Measurements from ENCODE around the gene ZEB1.

The ZEB1 gene

DNA sequence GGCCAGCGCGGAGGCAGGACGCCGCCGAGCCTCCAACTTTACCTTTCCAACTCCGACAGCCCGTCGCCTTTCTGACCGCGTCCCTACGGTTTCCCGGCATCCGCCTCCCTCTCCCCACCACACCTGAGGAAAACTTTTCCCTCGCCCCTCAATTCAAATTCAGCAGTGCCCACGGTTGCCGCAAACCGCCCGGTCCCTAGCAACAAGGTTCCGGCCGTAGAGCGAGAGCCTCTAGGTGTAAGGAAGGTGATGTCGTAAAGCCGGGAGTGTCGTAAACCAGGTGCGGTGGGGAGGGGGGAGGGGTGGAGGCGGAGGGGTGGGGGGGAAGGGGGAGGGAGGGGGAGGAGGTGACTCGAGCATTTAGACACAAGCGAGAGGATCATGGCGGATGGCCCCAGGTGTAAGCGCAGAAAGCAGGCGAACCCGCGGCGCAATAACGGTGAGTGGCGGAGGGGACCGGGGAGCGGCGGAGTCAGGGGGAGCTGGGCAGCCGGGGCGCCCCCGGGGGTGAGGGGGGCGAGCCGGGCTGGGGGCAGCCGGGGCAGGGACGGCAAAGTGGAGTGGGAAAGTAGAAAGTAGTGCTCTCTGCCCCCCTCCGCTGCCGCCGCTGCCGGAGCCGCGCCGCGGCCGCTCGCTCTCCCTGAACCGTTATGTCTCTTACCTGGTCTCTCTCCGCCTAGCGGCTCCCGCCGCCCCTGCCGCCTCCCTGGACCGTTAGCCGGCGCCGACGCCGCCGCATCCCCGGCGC lies at the start of gene ZEB1:
ZEB1 (plus strand) TSS at position 363 of the 748 bp plus-strand sequence; CDS start at position 382, 19 bp downstream.
- peak; percentile 74 for DNase-seq (ENCODE audit: low spot score)

DNA sequence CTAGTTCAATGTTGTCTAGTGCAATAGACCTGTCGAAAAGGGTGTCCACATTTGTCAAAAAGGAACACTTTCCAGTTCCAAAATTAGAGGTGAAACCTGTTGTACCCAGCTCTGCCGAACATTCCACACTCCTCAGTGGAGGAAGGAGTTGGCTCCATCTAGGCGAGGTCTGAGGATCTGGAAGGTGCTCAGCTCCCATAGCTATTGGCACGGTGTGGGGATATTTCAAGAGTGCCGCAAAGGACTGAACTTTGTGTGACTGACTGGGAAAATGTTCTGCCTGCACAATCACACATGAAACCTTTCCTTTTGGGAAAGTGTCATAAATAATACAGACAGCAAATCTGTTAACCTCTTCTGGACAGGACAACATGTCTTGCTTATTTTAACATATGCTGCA lies 48.1 kb upstream of the ZEB1 start:
- no peak for DNase-seq (ENCODE audit: low spot score)

DNA sequence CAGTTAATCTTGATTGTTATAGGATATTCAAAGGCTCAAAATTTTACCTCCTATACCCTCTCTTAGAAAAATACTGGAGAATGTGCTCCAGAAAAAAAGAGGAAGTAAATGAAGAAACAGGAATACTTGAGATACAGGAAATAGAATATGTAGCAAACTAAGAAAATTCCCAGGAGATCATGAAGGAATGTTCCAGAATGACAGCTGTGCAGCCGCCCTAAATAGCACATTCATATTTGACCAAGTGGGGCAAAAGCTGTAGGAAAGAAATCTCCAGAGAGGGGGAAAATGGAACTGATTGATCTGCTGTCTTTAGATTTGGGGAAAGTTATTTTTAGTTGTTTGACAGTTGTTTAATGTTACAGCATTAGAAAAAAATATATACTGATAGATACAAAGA lies 46.2 kb upstream of the ZEB1 start:
- no peak for DNase-seq (ENCODE audit: low spot score)

DNA sequence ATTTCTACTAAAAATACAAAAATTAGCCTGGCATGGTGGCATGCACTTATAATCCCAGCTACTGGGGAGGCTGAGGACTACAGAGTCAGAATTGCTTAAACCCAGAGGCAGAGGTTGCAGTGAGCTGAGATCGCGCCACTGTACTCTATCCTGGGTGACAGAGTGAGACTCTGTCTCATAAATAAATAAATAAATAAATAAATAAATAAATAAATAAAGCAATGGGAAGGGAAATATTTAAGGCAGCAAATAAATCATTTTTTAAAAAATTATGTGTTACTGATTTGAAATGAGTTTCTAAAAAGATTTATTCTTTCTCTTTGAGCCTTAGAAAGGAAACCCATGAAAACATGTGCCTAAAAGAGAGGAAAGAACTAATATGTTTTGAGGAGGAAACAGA lies 45.2 kb upstream of the ZEB1 start:
- DNase-seq (ENCODE audit: low spot score) = no peak

DNA sequence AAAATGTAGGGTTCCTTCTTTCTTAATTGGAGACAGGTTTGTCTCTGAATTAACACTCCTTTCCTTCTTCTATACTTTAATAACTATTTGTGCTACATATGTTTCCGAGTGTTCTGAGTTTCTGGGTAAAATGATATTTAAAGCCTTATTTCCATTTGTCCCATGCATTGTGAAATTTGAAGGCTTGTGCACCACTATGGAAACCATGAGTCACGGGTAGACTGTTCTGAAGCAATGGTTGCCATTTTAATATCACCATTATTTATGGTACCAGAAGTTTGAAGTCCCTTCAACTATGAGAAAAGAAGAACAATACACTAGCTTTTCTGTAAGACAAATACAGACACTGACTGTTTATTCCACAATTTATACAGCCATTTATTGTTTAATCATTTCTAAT lies 44.7 kb upstream of the ZEB1 start:
- DNase-seq (ENCODE audit: low spot score) = no peak

DNA sequence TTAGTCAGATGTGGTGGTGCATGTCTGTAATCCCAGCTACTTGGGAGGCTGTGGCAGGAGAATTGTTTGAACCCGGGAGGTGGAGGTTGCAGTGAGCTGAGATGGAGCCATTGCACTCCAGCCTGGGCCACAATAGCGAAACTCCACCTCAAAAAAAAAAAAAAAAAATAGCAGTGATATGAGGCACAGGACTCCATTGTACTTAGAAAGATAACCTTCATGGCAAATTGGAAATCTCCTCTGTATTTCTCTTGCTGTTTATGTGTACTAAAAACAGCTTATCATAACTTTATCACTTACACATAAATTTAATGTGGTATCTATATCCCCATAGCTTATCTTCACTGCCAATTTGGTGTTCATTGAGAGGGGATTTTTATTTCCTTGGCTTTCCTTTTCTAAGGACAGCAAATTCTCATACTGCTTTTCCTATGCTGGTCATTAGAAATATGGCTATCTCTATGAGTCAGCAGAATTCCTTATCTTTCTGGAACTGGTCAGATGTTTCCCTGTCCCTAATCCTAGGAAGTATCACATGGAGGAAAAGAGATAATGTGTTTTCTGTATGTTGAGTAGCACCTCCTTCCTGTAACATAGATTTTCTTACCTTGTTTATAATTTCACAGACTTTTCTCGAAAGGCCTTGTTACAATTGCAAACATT lies 40.6 kb upstream of the ZEB1 start:
- no peak for DNase-seq (ENCODE audit: low spot score)

DNA sequence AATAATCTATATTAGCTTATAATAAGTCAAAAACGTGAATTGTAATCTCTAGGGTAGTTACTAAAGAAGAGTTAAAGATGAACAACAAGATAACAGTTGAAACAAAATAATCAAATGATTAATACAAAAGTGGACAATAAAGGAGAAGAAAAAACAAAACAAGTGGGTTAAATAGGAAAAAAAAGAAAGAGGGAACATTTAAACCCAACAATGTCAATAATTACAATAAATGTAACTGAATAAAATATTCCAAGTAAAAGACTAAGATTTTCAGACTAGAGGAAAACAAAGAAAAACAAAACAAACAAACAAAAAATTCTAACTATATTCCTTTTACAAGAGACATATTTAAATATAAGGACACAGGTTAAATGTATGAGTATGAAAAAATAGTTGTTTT lies 38.0 kb upstream of the ZEB1 start:
- DNase-seq (ENCODE audit: low spot score) = no peak

DNA sequence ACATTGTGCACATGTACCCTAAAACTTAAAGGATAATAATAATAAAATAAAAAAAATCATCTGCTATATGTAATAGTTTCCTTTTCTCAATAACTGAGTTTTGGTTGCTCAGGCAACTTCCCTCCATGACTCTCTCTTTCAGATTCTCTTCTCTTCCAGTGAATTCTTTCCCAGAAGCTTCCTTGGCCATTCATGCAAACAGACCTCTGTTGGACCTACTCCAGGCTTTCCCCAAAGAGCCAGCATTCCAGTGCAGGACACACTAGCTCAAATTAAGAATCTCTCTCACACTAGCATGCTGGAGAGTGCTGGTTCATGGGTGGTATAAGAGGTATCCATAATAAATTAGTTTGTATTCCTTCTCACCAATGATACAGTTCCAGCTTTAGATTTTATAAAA lies 31.0 kb upstream of the ZEB1 start:
- DNase-seq (ENCODE audit: low spot score) = no peak

DNA sequence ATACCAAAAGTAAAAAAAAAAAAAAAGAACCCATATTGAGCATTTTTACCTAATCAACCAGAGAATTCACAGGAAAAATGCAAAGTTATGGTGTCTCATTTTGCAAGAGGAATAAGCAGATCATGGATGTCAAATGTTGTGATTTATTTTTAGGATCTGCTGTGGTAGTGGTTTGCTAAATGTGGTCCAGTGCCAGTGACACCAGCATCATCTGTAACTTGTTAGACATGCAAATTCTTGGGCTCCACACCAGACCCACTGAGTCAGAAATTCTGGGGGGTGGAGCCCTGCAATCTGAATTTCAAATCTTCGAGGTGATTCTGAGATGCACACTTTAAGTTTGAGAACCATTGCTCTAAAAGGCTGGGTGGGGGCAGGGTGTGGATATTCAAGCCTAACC lies 30.1 kb upstream of the ZEB1 start:
- no peak for DNase-seq (ENCODE audit: low spot score)

DNA sequence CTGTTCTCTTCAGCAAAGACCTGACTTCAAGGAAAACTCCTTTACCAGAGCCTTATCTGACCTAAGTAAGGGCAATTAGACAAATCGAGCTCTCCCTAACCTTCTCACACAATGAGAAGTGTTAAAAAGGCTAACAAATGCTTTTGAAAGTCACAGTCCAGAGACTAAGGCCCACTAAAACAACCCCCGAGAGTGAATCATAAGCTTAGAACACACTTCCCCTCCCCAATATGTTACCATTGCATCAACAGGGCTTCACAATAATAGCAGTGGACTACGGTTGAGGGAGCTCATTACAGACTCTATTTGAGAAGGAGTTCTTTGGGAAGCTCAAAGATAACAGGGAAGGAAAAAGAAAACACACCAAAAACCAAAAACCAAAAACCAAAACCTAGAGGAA lies 28.6 kb upstream of the ZEB1 start:
- DNase-seq (ENCODE audit: low spot score) = no peak

DNA sequence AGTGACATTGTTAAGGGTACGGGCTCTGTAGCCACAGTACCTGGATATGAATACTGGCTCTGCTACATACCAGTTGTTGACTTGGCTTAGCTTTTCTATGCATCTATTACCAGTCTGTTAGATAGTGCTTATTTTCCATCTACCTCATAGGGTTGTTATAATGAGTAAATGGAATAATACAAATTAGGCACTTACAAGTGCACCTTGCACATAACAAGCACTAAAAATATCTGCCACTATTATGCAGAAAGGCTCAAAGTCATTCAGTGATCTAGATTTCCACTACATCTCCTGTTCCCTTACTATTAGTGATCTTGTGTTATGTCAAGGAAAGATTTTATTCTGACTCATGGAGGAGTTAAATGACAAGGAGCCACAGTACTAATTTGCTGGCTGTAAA lies 27.9 kb upstream of the ZEB1 start:
- no peak for DNase-seq (ENCODE audit: low spot score)

DNA sequence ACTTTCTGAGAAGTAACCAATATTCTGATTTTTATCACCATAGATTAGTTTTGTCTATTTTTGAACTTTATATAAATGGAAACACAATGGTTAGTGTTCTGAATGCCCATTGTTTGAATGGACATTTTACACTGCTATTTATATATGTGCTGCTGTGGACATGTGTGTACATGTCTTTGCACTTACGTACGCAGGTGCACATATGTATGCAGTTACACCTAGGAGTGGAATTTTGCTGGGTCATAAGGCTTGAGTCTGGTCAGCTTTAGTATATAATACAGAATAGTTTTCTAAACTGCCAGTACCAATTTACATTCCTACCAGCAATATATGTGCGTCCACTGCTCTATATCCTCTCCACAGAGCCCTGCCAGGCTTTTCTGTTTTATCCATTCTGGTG lies 24.5 kb upstream of the ZEB1 start:
- no peak for DNase-seq (ENCODE audit: low spot score)

DNA sequence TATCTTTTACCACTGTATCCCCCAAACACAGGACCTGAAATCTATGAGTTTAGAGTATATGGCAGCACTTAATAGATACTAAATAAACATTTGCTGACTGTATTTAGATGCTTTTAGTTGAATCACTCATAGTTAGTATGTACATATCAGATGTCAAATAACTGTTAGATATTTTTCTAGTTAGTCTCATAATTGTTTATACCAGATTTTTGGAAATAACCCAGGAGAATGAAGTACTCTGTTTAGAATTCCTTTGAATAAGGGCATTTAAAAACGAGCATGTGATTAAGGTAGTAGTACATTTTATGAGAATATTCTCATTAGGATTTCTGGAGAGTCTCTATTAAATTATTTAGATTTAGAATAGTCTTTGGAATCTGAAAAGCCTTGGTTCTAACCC lies 22.3 kb upstream of the ZEB1 start:
- DNase-seq (ENCODE audit: low spot score) = no peak

DNA sequence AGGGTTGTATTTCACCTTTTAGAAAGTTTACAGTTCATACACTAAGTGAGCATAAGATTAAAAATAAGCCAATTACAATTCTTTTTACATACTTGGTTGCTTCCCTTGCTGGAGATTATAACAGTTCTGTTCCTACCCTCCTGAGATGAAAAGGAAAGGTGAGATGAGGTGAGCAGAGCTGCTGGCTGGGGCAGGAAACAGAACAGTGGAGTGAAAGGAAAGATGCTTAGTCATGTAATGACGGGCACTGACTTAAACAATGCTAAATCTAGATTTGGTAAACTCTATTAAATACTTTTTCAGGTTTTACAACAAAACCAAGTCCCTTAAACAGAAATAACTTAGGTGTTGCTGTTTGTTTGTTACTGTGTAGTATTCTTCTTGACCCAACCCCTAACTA lies 19.9 kb upstream of the ZEB1 start:
- DNase-seq (ENCODE audit: low spot score) = no peak

DNA sequence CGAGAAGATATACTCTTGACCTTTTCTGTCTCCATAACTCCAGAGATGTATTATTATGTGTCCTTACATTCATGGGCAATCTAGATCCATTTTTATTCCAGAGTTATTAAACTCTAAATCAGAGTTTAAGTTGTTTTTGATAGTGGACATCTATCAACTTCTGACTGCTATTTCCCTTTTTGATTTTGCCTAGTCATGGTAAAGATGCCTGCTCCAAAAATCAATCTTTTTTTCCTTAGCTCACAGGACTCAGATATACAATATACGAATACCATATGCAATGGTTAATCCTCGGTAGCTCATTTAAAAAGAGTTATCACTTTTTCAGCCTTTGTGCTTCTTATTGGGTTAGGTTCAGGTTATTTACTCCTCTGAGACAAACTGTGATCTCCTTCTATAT lies 15.8 kb upstream of the ZEB1 start:
- DNase-seq (ENCODE audit: low spot score) = no peak

DNA sequence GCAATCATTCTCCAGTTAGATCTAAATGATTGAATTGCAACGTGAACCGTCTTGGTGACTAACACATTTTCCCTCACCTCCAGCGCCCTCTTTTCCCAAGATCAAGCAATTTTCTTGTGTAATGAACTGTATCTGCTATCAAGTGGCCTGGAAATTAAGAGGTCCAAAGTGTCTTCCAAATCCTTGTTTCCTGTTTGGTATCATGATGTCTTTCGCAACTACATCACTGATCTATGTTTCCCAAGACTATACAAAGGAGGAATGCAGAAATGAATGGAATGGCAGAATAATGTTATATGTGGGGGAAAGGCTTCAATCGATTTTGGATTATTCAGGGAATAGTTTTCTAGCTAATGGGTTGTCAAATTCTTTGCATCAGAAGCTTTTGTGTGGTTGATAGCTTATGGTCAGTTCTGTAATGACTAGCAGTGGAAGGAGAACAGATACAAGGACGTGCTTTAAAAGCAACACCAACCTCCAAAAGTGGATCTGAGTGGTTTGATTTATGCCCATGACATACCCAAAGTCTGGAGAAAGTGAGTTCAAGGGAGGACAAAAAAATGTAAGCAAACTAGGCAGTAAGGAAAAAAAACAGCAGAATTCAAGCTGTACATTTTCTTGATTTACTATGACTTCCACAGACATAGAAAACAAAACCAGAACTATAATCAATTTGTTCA lies 14.6 kb upstream of the ZEB1 start:
- DNase-seq (ENCODE audit: low spot score) = no peak

DNA sequence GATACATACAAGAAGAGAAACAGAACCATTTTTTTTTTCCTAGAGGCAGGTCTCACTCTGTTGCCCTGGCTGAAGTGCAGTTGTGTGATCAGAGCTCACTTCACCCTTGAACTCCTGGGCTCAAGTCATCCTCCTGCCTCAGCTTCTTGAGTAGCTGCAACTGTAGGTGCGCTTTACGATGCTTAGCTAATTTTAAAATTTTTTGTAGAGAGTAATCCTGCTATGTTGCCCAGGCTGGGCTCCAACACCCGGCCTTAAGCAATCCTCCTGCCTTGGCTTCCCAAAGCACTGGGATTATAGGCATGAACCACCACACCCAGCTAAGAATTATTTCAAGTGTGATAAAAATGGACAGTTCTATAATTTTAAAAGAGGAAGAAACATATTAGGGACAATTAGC lies 5.6 kb upstream of the ZEB1 start:
- no peak for DNase-seq (ENCODE audit: low spot score)

DNA sequence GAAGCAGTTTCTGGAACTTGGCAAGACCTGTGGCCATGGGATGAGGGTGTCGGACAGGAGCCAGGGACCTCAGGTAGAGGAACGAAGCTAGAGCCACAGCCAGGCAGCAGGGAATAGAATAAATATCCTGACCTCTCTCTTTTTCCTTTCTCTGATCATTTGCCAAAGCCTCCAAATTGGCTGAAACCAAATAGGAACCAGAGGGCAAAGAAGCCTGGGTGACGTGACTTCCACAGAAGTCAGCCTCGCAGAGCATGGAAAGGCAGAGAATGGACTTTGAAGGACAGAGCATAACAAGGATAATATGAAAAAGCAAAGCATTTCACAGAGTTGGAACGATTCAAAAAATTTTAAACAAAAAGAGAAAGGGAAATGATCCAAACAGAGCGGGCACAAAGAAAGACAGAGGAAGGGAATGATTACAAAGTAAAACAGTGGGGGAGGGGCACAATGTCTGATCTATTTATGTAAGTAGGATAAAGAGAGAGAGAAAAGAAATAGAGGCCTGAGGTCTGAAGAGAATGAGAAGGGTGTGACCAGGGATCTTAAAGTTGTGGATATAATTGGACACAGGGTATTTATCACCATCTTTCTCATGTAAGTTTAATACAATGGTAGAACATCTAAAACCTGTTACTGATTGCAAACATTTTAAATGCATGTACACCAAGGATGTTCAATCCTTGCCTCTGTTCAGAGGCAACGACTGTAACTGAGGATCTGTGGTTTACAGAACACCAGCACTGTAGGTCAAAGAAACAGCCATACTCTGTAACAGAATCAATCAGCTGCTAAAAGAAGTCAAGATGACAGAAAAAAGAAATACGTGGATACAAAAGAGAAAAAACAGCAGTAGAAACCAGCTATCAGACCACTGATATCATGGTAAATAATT lies 4.5 kb upstream of the ZEB1 start:
- no peak for DNase-seq (ENCODE audit: low spot score)

DNA sequence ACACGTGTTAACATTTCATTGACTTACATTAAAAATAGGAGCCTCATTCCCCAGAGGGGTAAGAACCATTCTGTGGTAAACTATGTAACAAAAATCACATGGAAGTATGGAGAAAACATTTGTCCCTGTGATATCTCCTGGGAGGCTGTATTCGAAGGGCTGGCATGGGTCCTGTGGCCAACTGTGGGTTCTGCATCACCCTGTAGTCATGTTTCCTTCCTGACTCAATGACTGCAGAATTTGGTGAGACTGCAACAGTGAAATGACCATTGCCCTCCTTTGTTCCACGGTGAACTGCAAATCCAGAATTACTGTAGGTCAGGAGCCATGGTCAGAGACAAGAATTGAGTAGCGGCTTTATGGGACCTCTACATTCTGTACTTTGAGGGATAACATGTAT lies 3.6 kb upstream of the ZEB1 start:
- DNase-seq (ENCODE audit: low spot score) = no peak

DNA sequence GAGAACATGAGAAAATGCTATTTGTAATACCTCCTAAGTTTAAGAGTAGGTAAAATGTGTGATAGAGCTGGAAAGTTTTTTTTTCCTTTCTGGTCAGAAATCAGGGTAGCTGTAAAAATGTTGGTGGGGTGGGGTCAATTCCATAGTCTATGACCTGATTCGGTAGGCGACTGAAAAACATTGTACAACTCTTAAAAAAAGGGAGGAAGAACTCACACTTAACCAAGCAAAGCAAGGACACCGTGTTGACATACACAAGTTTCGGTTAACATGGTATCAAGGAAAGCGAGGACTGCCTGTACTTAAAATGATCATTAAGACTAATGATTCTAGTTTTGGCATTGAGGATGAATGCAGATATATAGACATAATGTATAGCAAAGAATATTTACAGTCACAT lies 1.8 kb upstream of the ZEB1 start:
- DNase-seq (ENCODE audit: low spot score) = no peak

DNA sequence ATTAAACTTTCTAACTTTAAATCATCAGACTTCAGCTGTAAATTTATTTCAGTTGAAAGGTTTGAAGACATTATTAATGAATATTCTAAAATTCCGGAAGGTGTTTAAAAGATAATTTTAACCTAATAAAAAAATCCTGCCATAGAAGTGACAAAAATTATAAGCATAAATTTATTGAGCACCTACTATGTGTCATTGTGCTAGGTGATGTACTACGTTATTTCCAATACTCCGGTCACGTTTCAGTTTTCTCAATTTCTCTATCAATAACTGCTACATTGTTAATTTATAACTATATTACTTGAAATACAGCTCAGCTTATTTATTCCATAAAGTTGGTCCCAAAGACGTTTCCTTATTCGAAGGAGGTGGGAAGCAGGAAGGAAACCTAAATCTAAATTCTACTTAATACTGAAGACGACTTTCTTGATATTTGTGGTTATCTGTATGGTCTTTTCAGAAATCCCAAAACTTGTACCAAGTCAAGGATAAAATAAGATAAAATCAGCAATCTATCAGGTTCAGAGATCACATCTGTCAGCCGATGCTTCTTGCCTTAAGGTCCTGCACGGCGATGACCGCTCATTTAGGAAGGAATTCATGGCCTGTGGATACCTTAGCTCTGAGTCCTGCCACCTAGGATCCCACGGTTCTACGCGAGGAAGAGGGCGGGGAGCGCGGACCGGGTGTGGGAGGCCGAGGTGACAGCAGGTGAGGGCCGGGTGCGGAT lies 1.2 kb upstream of the ZEB1 start:
- DNase-seq (ENCODE audit: low spot score) = no peak

DNA sequence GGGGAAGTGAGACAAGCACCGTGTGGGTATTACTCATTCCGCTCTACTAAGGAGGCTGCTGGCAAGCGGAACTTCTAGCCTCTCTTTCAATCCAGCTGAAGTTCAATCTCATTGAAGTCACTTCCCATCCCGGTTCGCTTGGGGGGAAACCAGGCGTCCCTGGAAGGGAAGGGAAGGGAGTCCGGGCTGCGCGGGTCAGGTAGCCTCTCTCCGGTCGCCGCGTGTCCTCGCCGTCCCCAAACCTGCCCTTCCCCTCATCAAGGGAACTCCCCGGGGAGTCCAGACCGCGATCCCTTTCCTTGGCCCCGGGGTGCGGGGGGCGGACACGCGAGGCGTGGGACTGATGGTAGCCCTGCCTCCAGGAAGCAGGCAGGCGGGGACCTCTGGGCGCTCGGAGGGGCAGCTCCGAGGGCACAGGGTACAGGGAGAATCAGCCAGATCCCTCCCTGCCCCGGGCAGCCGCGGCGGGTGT lies 598 bp upstream of the ZEB1 start:
- no peak for DNase-seq (ENCODE audit: low spot score)

Measured in hematopoietic multipotent progenitor cell treated with erythropoietin and hydrocortisone succinate and interleukin-3 and kit ligand, for 15 days (in vitro differentiated cells).